Right lobe of liver (tissue), 6 donors: ENCODE measurements around the gene PPOX. TPM values are rescaled to one million over a fixed set of nuclear protein-coding genes. Genes with fewer than 3 reads are reported as not detected.

ENCODE experiments used
- ATAC-seq, 4 donors: fragments of 200-7000 bp; cut with Tn5 transposase; one replicate each; pipeline ENCODE4 v1.9.1; 2020; ENCODE audit warnings: mild to moderate bottlenecking in 4 of 4, moderate library complexity in 4 of 4
- DNase-seq, 3 donors: peaks; one replicate each; pipeline ENCODE4 v3.0.0-alpha.2; 2020
- H3K27ac ChIP-seq, 3 donors: fragments of 200-600 bp; one replicate each; pipeline ENCODE4 v1.8.0; 2022
- H3K27me3 ChIP-seq, 2 donors: fragments of 200-600 bp; one replicate each; pipeline ENCODE4 v1.8.0; 2022
- H3K36me3 ChIP-seq, 4 donors: fragments of 200-600 bp; sonication (generic) in 1 of 4; one replicate each; pipeline versions ENCODE4 v1.5.1 to v1.8.0; 2017 to 2022; ENCODE audit warnings: control low read depth in 1 of 4
- H3K4me1 ChIP-seq, 4 donors: fragments of 200-600 bp; sonication (generic) in 1 of 4; one replicate each; pipeline versions ENCODE4 v1.5.1 to v1.8.0; 2017 to 2022; ENCODE audit warnings: control low read depth in 1 of 4
- H3K4me3 ChIP-seq, 3 donors: fragments of 200-600 bp; one replicate each; pipeline ENCODE4 v1.8.0; 2022
- H3K9me3 ChIP-seq, 4 donors: fragments of 200-600 bp; sonication (generic) in 1 of 4; one replicate each; pipeline versions ENCODE4 v1.5.1 to v1.8.0; 2017 to 2022; ENCODE audit warnings: control low read depth in 1 of 4
- POLR2A ChIP-seq: fragments of 450-650 bp; IDR thresholded peaks from one replicate; pipeline ENCODE4 v1.6.1; 2017; ENCODE audit warnings: antibody characterized with exemption, mild to moderate bottlenecking
- WGBS: methylation state at CpG from one replicate; pipeline ENCODE4 v1.1.6; 2018; ENCODE audit warnings: low coverage, low lambda C conversion rate; ENCODE audit not compliant: insufficient coverage; ENCODE audit errors: missing lambda C conversion rate; 5-methylcytosine and 5-hydroxymethylcytosine counted together
- intact Hi-C, 2 donors: fragments of 100-400 bp; cut with DNase I; formaldehyde crosslinking; loops; one replicate each; pipeline versions ENCODE4 v1.11.2 to v1.14.1; 2022
- total RNA-seq, 6 experiments: library from RNA; depleted of rRNA in 2 of 6; stranded (reverse); fragments of >200 nt in 2 of 6; fragmentation: NEBNext Ultra II Directional in 3 of 6; extraction: Animal tissue kit (Norgen Biotek cat#: 25700) in 3 of 6; gene quantifications; one replicate each; pipeline versions ENCODE4 v1.1.0 to v1.2.4, GENCODE V29; 2016 to 2023
- TF ChIP-seq, protein P1 (sequence below), 4 donors: fragments of 200-600 bp in 3 of 4; fragments of 450-650 bp in 1 of 4; IDR thresholded peaks; one replicate each; pipeline versions ENCODE4 v1.5.1 to v1.8.0; 2016 to 2022; ENCODE audit warnings: antibody characterized with exemption in 4 of 4, mild to moderate bottlenecking in 2 of 4
- donor health status: DM: no; HTN: yes; CAD: no.
- donor health status: DM: no; HTN: no; CAD: no.
- donor health status: DM: no; HTN: no; CAD: no.
- donor health status: DM: no; HTN: yes; CAD: no.
- donor health status: DM: no; HTN: yes; CAD: no.

The PPOX gene
- total RNA-seq, 6 experiments from 2014 or later, result 7.6 to 14.3 (median 9.5) TPM

DNA sequence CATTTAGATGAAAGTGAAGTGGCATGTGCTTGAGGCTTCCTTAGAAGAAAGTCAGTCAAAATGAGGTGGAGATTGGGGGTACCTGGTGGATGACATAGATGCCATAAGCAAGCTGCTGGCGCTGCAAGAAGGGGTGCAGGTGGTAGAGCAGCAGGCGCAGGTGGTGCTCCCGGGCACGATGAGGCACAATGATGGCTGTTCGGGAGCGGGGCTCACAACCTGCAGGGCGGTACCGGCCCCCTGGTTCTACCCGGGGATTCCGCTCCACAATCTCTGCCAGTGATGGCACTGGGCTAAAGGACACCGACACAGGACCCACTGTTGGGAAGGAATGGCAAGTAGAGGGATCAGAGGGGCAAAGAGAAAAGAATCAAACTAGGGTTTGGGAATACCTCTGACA, 8.7 kb downstream of the PPOX start:
- WGBS, result 96% methylated on average over 4 of the region's 11 CpGs
- H3K27ac ChIP-seq, result no peak overlapping the region
- H3K27me3 ChIP-seq, result no peaks in the 10 kb centered on the region
- no peak for TF ChIP-seq POLR2A
- TF ChIP-seq, protein P1, sequence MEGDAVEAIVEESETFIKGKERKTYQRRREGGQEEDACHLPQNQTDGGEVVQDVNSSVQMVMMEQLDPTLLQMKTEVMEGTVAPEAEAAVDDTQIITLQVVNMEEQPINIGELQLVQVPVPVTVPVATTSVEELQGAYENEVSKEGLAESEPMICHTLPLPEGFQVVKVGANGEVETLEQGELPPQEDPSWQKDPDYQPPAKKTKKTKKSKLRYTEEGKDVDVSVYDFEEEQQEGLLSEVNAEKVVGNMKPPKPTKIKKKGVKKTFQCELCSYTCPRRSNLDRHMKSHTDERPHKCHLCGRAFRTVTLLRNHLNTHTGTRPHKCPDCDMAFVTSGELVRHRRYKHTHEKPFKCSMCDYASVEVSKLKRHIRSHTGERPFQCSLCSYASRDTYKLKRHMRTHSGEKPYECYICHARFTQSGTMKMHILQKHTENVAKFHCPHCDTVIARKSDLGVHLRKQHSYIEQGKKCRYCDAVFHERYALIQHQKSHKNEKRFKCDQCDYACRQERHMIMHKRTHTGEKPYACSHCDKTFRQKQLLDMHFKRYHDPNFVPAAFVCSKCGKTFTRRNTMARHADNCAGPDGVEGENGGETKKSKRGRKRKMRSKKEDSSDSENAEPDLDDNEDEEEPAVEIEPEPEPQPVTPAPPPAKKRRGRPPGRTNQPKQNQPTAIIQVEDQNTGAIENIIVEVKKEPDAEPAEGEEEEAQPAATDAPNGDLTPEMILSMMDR (IDR thresholded peaks at IDR 0.05), result no peak
- H3K4me1 ChIP-seq, result peaks cover 0 to 24% (median 7%) of the 10 kb centered on the region in 4 donors
- H3K36me3 ChIP-seq, result peaks cover 0 to 40% (median 14%) of the 10 kb centered on the region in 4 donors
- DNase-seq (peak in 2 of 3 donors; percentile 14 to 46), ATAC-seq (no peak)
- no peaks in the 10 kb centered on the region for H3K9me3 ChIP-seq
- intact Hi-C loops, result no loop called here
- no peak overlapping the region for H3K4me3 ChIP-seq

DNA sequence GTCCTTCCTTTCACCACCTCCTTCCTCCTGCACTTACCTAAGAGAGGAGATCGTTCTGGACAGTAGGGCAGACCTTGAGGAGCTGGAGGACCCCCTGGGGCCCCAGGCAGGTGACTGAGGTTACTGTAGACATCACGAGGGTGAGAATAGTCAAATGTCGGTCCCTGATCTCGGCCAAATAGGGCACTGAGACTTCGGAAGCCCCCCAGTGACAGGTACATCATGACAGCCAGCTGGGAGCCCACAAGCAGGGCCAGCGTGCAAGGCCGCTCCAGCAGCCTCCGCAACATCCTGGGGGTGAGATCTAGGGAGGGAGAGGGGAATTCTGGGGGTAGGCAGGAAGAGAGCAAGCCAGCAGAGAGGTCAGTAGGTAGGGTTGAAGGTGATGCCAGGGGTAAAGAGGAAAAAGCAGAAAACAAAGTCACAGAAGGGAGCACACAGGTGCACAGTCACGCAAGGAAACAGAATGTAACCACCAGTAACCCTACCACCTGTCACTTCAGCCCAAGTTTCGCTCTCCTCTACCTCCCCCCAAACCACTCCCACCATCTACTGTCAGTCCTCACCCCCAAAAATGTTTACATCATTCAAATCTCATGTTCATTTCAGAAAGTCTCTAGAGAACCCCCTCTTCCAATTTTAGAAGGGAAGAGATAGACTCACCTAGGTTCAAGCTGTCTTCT, 9.7 kb downstream of the PPOX start:
- TF ChIP-seq, protein P1 (IDR thresholded peaks at IDR 0.05), result no peak
- Histone ChIP-seq H3K36me3 (peaks cover 0 to 34% (median 13%) of the 10 kb centered on the region in 4 donors), H3K27ac (peak overlapping the region in 1 of 3 donors; percentile 80), H3K9me3 (no peaks in the 10 kb centered on the region), H3K4me3 (peak overlapping the region in 1 of 3 donors; percentile 72), H3K27me3 (no peaks in the 10 kb centered on the region), H3K4me1 (peaks cover 0 to 24% (median 7%) of the 10 kb centered on the region in 4 donors)
- ATAC-seq (no peak), DNase-seq (peak in 2 of 3 donors; percentile 14 to 40)
- WGBS, result 84% methylated on average over 7 of the region's 10 CpGs
- intact Hi-C loops, result no loop called here

DNA sequence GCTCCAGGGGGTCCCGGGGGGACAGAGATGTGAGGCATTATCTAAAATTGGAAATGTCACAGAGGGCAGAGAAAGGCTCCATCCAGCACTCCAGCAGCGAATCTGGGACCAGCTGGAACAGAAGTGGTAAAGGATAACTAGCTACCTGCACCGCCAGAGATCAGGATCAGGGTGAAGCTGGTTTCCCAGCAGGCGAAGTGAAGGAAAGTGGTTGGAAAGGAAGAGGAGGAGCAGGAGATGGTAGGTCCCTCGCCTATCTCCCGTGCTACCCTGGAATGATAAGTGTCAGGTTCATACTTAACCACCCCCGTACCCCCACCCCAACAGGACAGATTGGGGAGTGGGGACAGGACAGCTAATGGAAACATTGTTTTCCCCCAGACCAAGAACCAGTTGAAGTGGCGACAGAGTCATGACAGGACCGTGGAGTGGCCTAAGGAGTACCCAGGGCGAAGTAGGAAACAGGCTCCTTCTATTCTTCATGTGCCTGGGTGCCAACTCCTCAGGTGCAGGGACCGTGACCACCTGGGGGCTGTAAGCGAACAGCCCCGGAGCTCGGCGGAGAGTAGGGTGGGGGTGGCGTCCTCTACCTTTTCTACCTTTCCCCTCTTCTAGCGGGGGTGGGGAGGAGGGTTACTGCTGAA, 10.4 kb downstream of the PPOX start:
- DNase-seq (no peak), ATAC-seq (no peak)
- Histone ChIP-seq H3K4me1 (peaks cover 0 to 24% (median 7%) of the 10 kb centered on the region in 4 donors), H3K36me3 (peaks cover 0 to 27% (median 10%) of the 10 kb centered on the region in 4 donors), H3K9me3 (no peaks in the 10 kb centered on the region), H3K27ac (peak overlapping the region; percentile 71 to 86 (median 80)), H3K27me3 (no peaks in the 10 kb centered on the region), H3K4me3 (peak overlapping the region; percentile 72 to 93 (median 73))
- WGBS, result 30% methylated on average over 11 of the region's 17 CpGs
- intact Hi-C loops, result no loop called here
- TF ChIP-seq, protein P1 (IDR thresholded peaks at IDR 0.05), result no peak
- TF ChIP-seq POLR2A, result no peak

DNA sequence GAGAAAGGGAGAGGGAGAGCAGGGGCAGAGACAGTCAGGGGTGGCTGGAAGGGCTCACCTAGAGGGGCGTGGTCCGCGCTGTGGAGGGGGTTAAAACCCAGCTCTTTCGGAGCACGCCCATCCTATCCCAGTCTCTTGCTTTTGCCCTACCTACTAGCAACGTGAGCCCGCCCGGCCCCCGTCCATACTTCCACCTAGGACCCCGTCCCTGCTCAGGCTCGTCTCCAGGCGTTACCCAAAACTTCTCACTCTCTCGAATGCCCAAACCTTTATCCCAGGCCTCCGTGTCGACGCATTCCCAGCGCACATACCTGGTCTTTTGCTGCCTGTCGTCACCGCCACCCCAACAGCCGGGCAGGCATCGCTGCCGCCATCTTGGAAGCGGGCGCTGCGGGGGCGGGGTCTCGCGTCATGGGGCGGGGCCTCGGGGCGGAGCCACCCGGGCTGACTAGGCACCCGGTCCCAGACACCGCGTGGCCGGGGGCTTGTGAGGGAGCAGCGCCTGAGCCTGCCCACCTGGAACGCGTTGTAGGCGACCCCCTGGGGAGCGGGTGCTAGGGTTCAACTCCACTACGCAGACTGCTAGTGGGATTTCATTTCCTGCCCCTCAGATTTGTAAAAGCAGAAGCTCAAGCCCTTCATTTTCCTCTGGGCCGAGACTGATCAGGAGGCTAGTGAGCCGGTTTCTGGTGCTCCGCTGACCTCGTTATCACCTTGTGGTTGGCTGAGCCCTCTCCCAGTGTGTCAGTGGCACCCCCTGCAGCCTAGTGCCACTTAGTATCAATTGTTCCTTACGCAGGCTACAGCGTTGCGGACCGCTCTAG, 11.1 kb downstream of the PPOX start, which contains the start of gene B4GALT3:
B4GALT3 (minus strand) TSS at position 396 of the 824 bp plus-strand sequence. CDS start 1,447 bp downstream, outside the sequence.
- no peaks in the 10 kb centered on the region for H3K9me3 ChIP-seq
- H3K4me3 ChIP-seq, result peak within 1 kb of the TSS; percentile 72 to 93 (median 73)
- intact Hi-C loops, result no loop called here
- no peaks in the 10 kb centered on the region for H3K27me3 ChIP-seq
- DNase-seq (peak; percentile 93 to 94 (median 94)), ATAC-seq (peak; percentile 95 to 97 (median 96))
- TF ChIP-seq POLR2A, result peak; percentile 81
- TF ChIP-seq, protein P1 (IDR thresholded peaks at IDR 0.05), result peak; percentile 23 to 48 (median 34)
- peak within 1 kb of the TSS; percentile 71 to 86 (median 80) for H3K27ac ChIP-seq
- 3% methylated on average over 35 of the region's 50 CpGs for WGBS
- peaks cover 0 to 24% (median 7%) of the 10 kb centered on the region in 4 donors for H3K4me1 ChIP-seq
- peaks cover 0 to 22% (median 6%) of the 10 kb centered on the region in 4 donors for H3K36me3 ChIP-seq
